OCI-LY7 (cell line): ENCODE measurements around the gene TPD52L1. TPM values are rescaled to one million over a fixed set of nuclear protein-coding genes. Genes with fewer than 3 reads are reported as not detected.
"Not testable (repeated sequence)": the region's sequence is repeated elsewhere in the genome, so short reads cannot be mapped to it uniquely, and the experiment has no call there.

Source experiments
- BruUV-seq: library from RNA; stranded (reverse); fragments of 400-500 nt; replicated peaks from 2 replicates; lab custom pipeline; 2021; lab: Mats Ljungman, UMichigan
- CTCF ChIA-PET: fragments of 300-600 bp; sonication (Branson Sonifier 250); formaldehyde crosslinking; loops from one replicate; lab custom pipeline; 2022; ENCODE audit warnings: antibody characterized with exemption; ENCODE audit not compliant: unreplicated experiment; lab: Charles Lee
- POLR2A ChIA-PET: fragments of 300-600 bp; sonication (Branson Sonifier 250); formaldehyde crosslinking; loops from one replicate; lab custom pipeline; 2022; ENCODE audit warnings: antibody characterized with exemption; lab: Charles Lee
- DNase-seq: peaks from one replicate; pipeline ENCODE4 v3.0.0-alpha.2; 2015; ENCODE audit warnings: low spot score
- H2AFZ ChIP-seq: fragments of 200-600 bp; sonication (generic), shearing (Covaris generic); 2 replicates; pipeline ENCODE4 v1.6.1; 2014; ENCODE audit warnings: mild to moderate bottlenecking, antibody characterized with exemption, low read length, moderate library complexity
- H3K27ac ChIP-seq: fragments of 200-600 bp; sonication (generic); 2 replicates; pipeline ENCODE4 v1.5.1; 2014; ENCODE audit warnings: mixed run types, low read depth, mild to moderate bottlenecking, moderate library complexity, low read length, inconsistent platforms; ENCODE audit not compliant: poor library complexity, severe bottlenecking
- H3K36me3 ChIP-seq: fragments of 200-600 bp; sonication (generic); 2 replicates; pipeline ENCODE4 v1.6.1; 2014; ENCODE audit warnings: mild to moderate bottlenecking, antibody characterized with exemption, low read length, moderate library complexity, mixed read lengths; ENCODE audit not compliant: insufficient read depth
- H3K4me1 ChIP-seq: fragments of 200-600 bp; sonication (generic); 2 replicates; pipeline ENCODE4 v1.5.1; 2014; ENCODE audit warnings: mild to moderate bottlenecking, low read length; ENCODE audit not compliant: insufficient read depth, poor library complexity, severe bottlenecking
- H3K4me2 ChIP-seq: fragments of 200-600 bp; sonication (generic); 2 replicates; pipeline ENCODE4 v1.6.1; 2014; ENCODE audit warnings: mild to moderate bottlenecking, low read length
- H3K4me3 ChIP-seq: fragments of 200-600 bp; sonication (generic); 2 replicates; pipeline ENCODE4 v1.5.1; 2014; ENCODE audit warnings: mild to moderate bottlenecking, low read depth, low read length; ENCODE audit not compliant: poor library complexity, severe bottlenecking
- H3K79me2 ChIP-seq: fragments of 200-600 bp; sonication (generic); 2 replicates; pipeline ENCODE4 v1.6.1; 2016; ENCODE audit warnings: low read depth, mild to moderate bottlenecking, low read length, moderate library complexity, mixed read lengths; ENCODE audit not compliant: insufficient read depth
- H3K9me2 ChIP-seq: fragments of 200-600 bp; sonication (generic); 2 replicates; pipeline ENCODE4 v1.6.1; 2016; ENCODE audit warnings: mild to moderate bottlenecking, low read length, mixed read lengths; ENCODE audit not compliant: insufficient read depth
- H3K9me3 ChIP-seq: fragments of 200-600 bp; sonication (generic); 2 replicates; pipeline ENCODE4 v1.6.1; 2014; ENCODE audit warnings: mild to moderate bottlenecking, mixed run types, low read length, mixed read lengths
- H4K20me1 ChIP-seq: fragments of 200-600 bp; sonication (generic); 2 replicates; pipeline ENCODE4 v1.6.1; 2014; ENCODE audit warnings: mild to moderate bottlenecking, antibody characterized with exemption, low read length, moderate library complexity, mixed read lengths; ENCODE audit not compliant: insufficient read depth
- EZH2phosphoT487 ChIP-seq: fragments of 200-600 bp; sonication (generic); IDR thresholded peaks from 2 replicates; pipeline ENCODE4 v1.6.1; 2018; ENCODE audit warnings: low read depth, borderline replicate concordance, mild to moderate bottlenecking, mixed run types, antibody characterized with exemption, low read length, moderate library complexity, mixed read lengths
- intact Hi-C: fragments of 100-400 bp; cut with micrococcal nuclease; formaldehyde crosslinking; loops from one replicate; pipeline ENCODE4 v1.10.0; 2022; ENCODE audit not compliant: unreplicated experiment
- total RNA-seq, 2 experiments: library from RNA; depleted of rRNA in 1 of 2; stranded (reverse); fragments of >200 nt in 1 of 2; shearing (Covaris generic) in 1 of 2; gene quantifications; 2 replicates each; pipeline ENCODE4 v1.2.3, GENCODE V29; 2014 to 2022
- TF ChIP-seq, protein P1 (sequence below): fragments of 200-600 bp; sonication (generic); conservative IDR thresholded peaks from 2 replicates; pipeline ENCODE4 v1.5.1; 2014; ENCODE audit warnings: mild to moderate bottlenecking, antibody characterized with exemption, low read length, moderate library complexity, mixed read lengths

TPD52L1 gene
- total RNA-seq, 2 experiments from 2014 or later = not detected

DNA sequence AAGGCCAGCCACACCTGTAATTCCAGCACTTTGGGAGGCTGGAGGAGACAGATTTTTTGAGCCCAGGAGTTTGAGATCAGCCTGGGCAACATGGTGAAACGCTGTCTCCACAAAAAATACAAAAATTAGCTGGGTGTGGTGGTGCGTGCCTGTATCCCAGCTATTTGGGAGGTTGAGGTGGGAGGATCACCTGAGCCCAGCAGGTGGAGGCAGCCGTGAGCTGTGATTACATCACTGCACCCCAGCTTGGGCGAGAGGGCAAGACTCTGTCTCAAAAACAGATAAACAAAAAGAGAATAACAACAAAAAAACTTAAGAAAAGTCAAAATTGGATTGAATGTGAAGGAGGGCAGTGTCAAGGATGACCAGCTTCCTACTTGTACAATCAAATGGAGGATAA lies 2.9 kb downstream of the TPD52L1 start:
- POLR2A ChIA-PET = interaction anchor here (0.7 kb wide), 3 partner anchors 15 to 271 kb away, joined by 4 to 6 read pairs (median 6); no protein-coding TSS in a partner anchor
- H3K79me2 ChIP-seq = no peaks in the 10 kb centered on the region
- no peaks in the 10 kb centered on the region for H4K20me1 ChIP-seq
- intact Hi-C loops = no loop called here
- H3K4me2 ChIP-seq = no peak overlapping the region
- H3K27ac ChIP-seq = no peak overlapping the region
- H2AFZ ChIP-seq = no peak overlapping the region
- DNase-seq = no peak
- H3K4me1 ChIP-seq = no peaks in the 10 kb centered on the region
- H3K4me3 ChIP-seq = no peak overlapping the region
- no peaks in the 10 kb centered on the region for H3K36me3 ChIP-seq
- BruUV-seq = no TSS peak
- no peaks in the 10 kb centered on the region for H3K9me3 ChIP-seq
- no peaks in the 10 kb centered on the region; the same call in 1 of the 2 replicates for H3K9me2 ChIP-seq
- TF ChIP-seq EZH2phosphoT487 = no peak
- TF ChIP-seq, protein P1, sequence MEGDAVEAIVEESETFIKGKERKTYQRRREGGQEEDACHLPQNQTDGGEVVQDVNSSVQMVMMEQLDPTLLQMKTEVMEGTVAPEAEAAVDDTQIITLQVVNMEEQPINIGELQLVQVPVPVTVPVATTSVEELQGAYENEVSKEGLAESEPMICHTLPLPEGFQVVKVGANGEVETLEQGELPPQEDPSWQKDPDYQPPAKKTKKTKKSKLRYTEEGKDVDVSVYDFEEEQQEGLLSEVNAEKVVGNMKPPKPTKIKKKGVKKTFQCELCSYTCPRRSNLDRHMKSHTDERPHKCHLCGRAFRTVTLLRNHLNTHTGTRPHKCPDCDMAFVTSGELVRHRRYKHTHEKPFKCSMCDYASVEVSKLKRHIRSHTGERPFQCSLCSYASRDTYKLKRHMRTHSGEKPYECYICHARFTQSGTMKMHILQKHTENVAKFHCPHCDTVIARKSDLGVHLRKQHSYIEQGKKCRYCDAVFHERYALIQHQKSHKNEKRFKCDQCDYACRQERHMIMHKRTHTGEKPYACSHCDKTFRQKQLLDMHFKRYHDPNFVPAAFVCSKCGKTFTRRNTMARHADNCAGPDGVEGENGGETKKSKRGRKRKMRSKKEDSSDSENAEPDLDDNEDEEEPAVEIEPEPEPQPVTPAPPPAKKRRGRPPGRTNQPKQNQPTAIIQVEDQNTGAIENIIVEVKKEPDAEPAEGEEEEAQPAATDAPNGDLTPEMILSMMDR = no peak
- CTCF ChIA-PET = no interaction called here

DNA sequence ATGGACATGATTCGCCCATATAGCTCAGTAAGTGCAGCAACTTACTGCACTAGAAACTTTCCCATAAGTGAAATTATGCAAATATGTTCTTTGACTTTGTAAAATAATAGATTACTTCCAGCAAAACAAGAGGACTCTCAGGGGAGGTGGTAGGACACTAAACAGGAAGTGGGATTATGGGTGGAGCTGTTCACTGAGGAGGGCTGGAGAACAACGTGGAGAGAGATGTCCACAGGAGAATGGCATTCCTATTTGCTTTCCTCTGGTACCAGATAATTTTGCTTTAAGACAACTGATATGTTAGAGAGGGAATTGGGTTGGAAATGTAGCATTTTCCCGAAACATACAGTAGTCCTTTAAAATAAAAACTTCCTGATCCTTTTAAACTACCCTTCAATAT lies 3.7 kb downstream of the TPD52L1 start:
- Histone ChIP-seq H3K9me3 (no peaks in the 10 kb centered on the region), H4K20me1 (no peaks in the 10 kb centered on the region), H3K4me3 (no peak overlapping the region), H2AFZ (no peak overlapping the region), H3K9me2 (no peaks in the 10 kb centered on the region; the same call in 1 of the 2 replicates), H3K36me3 (no peaks in the 10 kb centered on the region), H3K79me2 (no peaks in the 10 kb centered on the region), H3K4me1 (no peaks in the 10 kb centered on the region), H3K27ac (no peak overlapping the region), H3K4me2 (no peak overlapping the region)
- ChIA-PET CTCF (no interaction called here), POLR2A (no interaction called here)
- DNase-seq = no peak
- no TSS peak for BruUV-seq
- no peak for TF ChIP-seq EZH2phosphoT487
- TF ChIP-seq, protein P1 = no peak
- intact Hi-C loops = no loop called here

DNA sequence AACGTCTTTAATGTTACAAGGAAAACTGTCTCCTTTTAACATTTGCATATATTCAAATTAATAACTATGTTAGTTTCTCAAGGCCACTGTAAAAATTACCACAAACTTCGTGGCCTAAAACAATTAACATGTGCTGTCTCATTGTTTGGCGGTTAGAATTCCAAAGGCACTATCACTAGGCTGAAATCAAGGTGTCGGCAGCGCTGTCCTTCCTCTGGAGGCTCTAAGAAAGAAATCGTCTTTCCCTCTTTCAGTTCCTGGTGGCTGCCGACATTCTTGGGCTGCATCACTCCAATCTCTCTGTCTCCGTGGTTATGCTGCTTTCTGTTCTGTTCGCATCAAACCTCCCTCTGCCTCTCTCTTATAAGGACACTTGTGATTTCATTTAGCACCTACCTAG lies 4.2 kb downstream of the TPD52L1 start:
- no peak overlapping the region for H3K27ac ChIP-seq
- POLR2A ChIA-PET = no interaction called here
- no peak overlapping the region for H2AFZ ChIP-seq
- TF ChIP-seq, protein P1 = no peak
- no peak for TF ChIP-seq EZH2phosphoT487
- intact Hi-C loops = no loop called here
- no peaks in the 10 kb centered on the region for H3K36me3 ChIP-seq
- H3K79me2 ChIP-seq = no peaks in the 10 kb centered on the region
- CTCF ChIA-PET = no interaction called here
- H3K9me3 ChIP-seq = no peaks in the 10 kb centered on the region
- H3K4me2 ChIP-seq = no peak overlapping the region
- H3K4me1 ChIP-seq = no peaks in the 10 kb centered on the region
- no peak overlapping the region for H3K4me3 ChIP-seq
- no peaks in the 10 kb centered on the region for H4K20me1 ChIP-seq
- no peaks in the 10 kb centered on the region; the same call in 1 of the 2 replicates for H3K9me2 ChIP-seq
- no TSS peak for BruUV-seq
- no peak for DNase-seq

DNA sequence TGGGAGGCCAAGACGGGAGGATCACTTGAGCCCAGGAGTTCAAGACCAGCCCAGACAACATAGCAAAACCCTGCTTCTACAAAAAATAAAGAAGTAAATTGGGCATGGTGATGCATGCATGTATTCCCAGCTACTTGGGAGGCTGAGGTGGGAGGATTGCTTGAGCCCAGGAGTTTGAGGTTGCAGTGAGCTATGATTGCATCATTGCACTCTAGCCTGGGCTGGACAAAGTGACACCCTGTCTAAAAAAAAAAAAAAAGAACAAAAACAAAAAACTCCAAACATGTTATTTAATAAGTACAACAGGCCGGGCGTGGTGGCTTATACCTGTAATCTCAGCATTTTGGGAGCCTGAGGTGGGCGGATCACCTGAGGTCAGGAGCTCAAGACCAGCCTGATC lies 9.8 kb downstream of the TPD52L1 start:
- H3K4me3 ChIP-seq, H3K36me3 ChIP-seq, H3K9me3 ChIP-seq, H2AFZ ChIP-seq, DNase-seq, intact Hi-C loops, CTCF ChIA-PET, BruUV-seq, H3K79me2 ChIP-seq, H3K4me2 ChIP-seq, H3K9me2 ChIP-seq, H4K20me1 ChIP-seq, H3K27ac ChIP-seq, H3K4me1 ChIP-seq: not testable (repeated sequence)
- POLR2A ChIA-PET = interaction anchor here (0.6 to 0.7 kb wide), 3 partner anchors 1030 to 1664 kb away, joined by 3 to 5 read pairs (median 5); no protein-coding TSS in a partner anchor
